Spleen (tissue), 7 donors: ENCODE results near the gene ZNF175.

Experiments used
- CTCF ChIP-seq, 11 experiments: fragments of 200-600 bp in 7 of 11; fragments of 450-650 bp in 4 of 11; sonication (generic) in 4 of 11; IDR thresholded peaks in 8 of 11; conservative IDR thresholded peaks in 3 of 11; 1 replicate in 7 of 11; 2 replicates in 4 of 11; pipeline versions ENCODE4 v1.4.0 to v1.8.0; 2016 to 2021; ENCODE audit warnings: antibody characterized with exemption in 11 of 11, inconsistent platforms in 4 of 11, mild to moderate bottlenecking in 1 of 11
- POLR2A ChIP-seq, 3 donors: fragments of 450-650 bp; IDR thresholded peaks; one replicate each; pipeline ENCODE4 v1.5.1; 2017; ENCODE audit warnings: antibody characterized with exemption in 3 of 3, mild to moderate bottlenecking in 1 of 3
- POLR2AphosphoS5 ChIP-seq, 3 donors: sonication (generic); formaldehyde crosslinking; IDR thresholded peaks; one replicate each; pipeline ENCODE4 v1.5.1; 2017; ENCODE audit warnings: antibody characterized with exemption in 3 of 3
- donor health status: DM: no; HTN: no; CAD: no; lungs with moderate emphysema.
- donor health status: DM: no; HTN: no; CAD: no.
- donor health status: DM: no; HTN: no; CAD: no.

DNA sequence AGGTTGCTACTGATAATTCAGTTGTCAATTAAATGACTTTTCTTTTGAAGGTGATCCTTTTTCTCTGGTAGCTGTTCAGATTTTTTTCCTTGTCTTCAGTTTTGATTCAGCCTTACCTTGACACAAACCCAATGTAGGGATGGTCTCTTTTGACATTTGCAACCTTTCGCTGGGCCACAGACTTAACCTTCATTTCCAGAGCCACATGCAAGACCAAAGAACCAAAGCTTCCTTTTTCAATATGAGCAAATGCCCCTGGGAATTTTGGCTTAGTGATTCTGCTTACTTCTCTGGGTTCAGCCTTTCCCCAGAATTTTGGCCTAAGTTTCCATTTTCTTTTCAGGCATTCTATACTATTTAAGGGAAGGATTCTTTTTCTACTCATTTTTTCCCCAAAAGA, 39.5 kb downstream of the ZNF175 start:
- TF ChIP-seq POLR2AphosphoS5 (IDR thresholded peaks at IDR 0.05) (no peak), CTCF (IDR thresholded peaks at IDR 0.05 in 8 of 11, conservative IDR thresholded peaks at IDR 0.05 in 3 of 11) (no peak), POLR2A (IDR thresholded peaks at IDR 0.05) (no peak)
